CD4-positive, alpha-beta T cell (primary cell): ENCODE measurements around the gene MPIG6B. TPM values are rescaled to one million over a fixed set of nuclear protein-coding genes. Genes with fewer than 3 reads are reported as not detected.

ENCODE experiments used
- ATAC-seq: fragments of 200-7000 bp; cut with Tn5 transposase; one replicate; pipeline ENCODE4 v1.10.0; 2022; ENCODE audit warnings: mild to moderate bottlenecking; ENCODE audit not compliant: poor library complexity
- CTCF ChIA-PET: fragments of 350-600 bp; sonication (Branson Sonifier 250); formaldehyde crosslinking; loops from one replicate; lab custom pipeline; 2021; ENCODE audit warnings: antibody characterized with exemption, inconsistent platforms; lab: Charles Lee
- POLR2A ChIA-PET: fragments of 350-600 bp; sonication (Branson Sonifier 250); formaldehyde crosslinking; loops from one replicate; lab custom pipeline; 2021; ENCODE audit warnings: antibody characterized with exemption, inconsistent platforms; lab: Charles Lee
- DNase-seq, 14 experiments: peaks; one replicate each; pipeline ENCODE4 v3.0.0-alpha.2; 2013 to 2020; ENCODE audit warnings: mixed read lengths in 2 of 14
- H3K27ac ChIP-seq, 2 donors: one replicate each; pipeline versions ENCODE4 v1.5.1 to v1.7.0; 2013; ENCODE audit warnings: low read length in 2 of 2, low read depth in 1 of 2, mild to moderate bottlenecking in 1 of 2
- H3K27me3 ChIP-seq, 2 experiments: 1 replicate in 1 of 2; 2 replicates in 1 of 2; pipeline versions ENCODE4 v1.6.1 to v1.7.0; 2013; ENCODE audit warnings: low read length in 2 of 2, control low read depth in 1 of 2, mild to moderate bottlenecking in 1 of 2, moderate library complexity in 1 of 2; ENCODE audit not compliant: insufficient read depth in 2 of 2, control insufficient read depth in 1 of 2
- H3K36me3 ChIP-seq: one replicate; pipeline ENCODE4 v1.6.1; 2013; ENCODE audit warnings: low read length, control low read depth; ENCODE audit not compliant: insufficient read depth
- H3K4me1 ChIP-seq: one replicate; pipeline ENCODE4 v1.6.1; 2013; ENCODE audit warnings: low read length, control low read depth; ENCODE audit not compliant: insufficient read depth
- H3K4me3 ChIP-seq: one replicate; pipeline ENCODE4 v1.5.1; 2013; ENCODE audit warnings: mild to moderate bottlenecking, low read length, moderate library complexity
- H3K9me3 ChIP-seq, 2 experiments: 1 replicate in 1 of 2; 2 replicates in 1 of 2; pipeline versions ENCODE4 v1.6.1 to v1.7.0; 2013; ENCODE audit warnings: low read length in 2 of 2, mild to moderate bottlenecking in 2 of 2, control low read depth in 1 of 2, moderate library complexity in 1 of 2; ENCODE audit not compliant: control insufficient read depth in 1 of 2, insufficient read depth in 1 of 2
- H3K27ac Mint-ChIP-seq: one replicate; pipeline ENCODE4 v1.8.0; 2020; ENCODE audit warnings: mixed read lengths
- H3K27me3 Mint-ChIP-seq: one replicate; pipeline ENCODE4 v1.8.0; 2021; ENCODE audit warnings: mixed read lengths
- H3K36me3 Mint-ChIP-seq: one replicate; pipeline ENCODE4 v1.8.0; 2021; ENCODE audit warnings: low read depth, mixed read lengths
- H3K4me1 Mint-ChIP-seq: one replicate; pipeline ENCODE4 v1.8.0; 2021; ENCODE audit warnings: low read depth, mixed read lengths
- H3K4me3 Mint-ChIP-seq: one replicate; pipeline ENCODE4 v1.8.0; 2020; ENCODE audit warnings: mild to moderate bottlenecking, mixed read lengths
- H3K9me3 Mint-ChIP-seq: one replicate; pipeline ENCODE4 v1.8.0; 2020; ENCODE audit warnings: mixed read lengths
- intact Hi-C, 2 experiments: fragments of 100-400 bp; cut with DNase I in 1 of 2; cut with micrococcal nuclease in 1 of 2; formaldehyde crosslinking; loops; one replicate each; pipeline versions ENCODE4 v1.15.1 to v1.9.0; 2023 to 2025; cut with DNase I, micrococcal nuclease
- total RNA-seq, 174 experiments: library from RNA in 2 of 174; stranded (reverse) in 2 of 174; gene quantifications; one replicate each; pipeline ENCODE4 v1.2.3 and lab custom pipeline; 2021 to 2026
- TF ChIP-seq, protein P1 (sequence below): fragments of 200-600 bp; IDR thresholded peaks from one replicate; pipeline ENCODE4 v1.8.0; 2022; ENCODE audit warnings: antibody characterized with exemption, mild to moderate bottlenecking

MPIG6B gene
- total RNA-seq, 2 experiments from 2014 or later = 0.11 to 0.17 TPM

DNA sequence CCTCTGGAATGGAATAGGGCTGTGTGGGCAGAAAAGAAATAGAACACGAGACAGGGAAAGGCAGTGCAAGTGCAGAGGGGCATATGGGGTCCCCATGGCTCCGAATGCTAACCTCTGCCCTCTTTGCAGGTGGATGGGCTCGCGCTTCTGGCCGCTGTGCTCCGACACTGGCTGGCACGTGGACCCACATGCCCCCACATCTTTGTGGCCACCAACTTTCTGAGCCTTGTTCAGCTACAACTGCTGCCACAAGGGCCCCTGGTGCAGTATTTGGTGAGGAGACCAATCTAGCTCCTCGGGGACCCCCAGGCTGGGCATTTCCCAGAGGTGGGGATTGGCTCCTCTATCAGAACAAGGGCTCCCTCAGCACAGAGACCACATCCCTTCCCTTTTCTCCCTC lies 38.2 kb downstream of the MPIG6B start:
- DNase-seq = no peak
- Histone ChIP-seq H3K27ac (no peak overlapping the region), H3K4me1 (no peaks in the 10 kb centered on the region), H3K36me3 (peaks cover 2% of the 10 kb centered on the region), H3K9me3 (no peaks in the 10 kb centered on the region), H3K27me3 (no peaks in the 10 kb centered on the region), H3K4me3 (no peak overlapping the region)
- H3K9me3 Mint-ChIP-seq = no peaks in the 10 kb centered on the region
- no peaks in the 10 kb centered on the region for H3K27me3 Mint-ChIP-seq
- no peaks in the 10 kb centered on the region for H3K4me1 Mint-ChIP-seq
- H3K4me3 Mint-ChIP-seq = no peak overlapping the region
- peaks cover 4% of the 10 kb centered on the region for H3K36me3 Mint-ChIP-seq
- intact Hi-C loops = no loop called here
- no peak for ATAC-seq
- POLR2A ChIA-PET = no interaction called here
- CTCF ChIA-PET = no interaction called here
- H3K27ac Mint-ChIP-seq = no peak overlapping the region
- TF ChIP-seq, protein P1, sequence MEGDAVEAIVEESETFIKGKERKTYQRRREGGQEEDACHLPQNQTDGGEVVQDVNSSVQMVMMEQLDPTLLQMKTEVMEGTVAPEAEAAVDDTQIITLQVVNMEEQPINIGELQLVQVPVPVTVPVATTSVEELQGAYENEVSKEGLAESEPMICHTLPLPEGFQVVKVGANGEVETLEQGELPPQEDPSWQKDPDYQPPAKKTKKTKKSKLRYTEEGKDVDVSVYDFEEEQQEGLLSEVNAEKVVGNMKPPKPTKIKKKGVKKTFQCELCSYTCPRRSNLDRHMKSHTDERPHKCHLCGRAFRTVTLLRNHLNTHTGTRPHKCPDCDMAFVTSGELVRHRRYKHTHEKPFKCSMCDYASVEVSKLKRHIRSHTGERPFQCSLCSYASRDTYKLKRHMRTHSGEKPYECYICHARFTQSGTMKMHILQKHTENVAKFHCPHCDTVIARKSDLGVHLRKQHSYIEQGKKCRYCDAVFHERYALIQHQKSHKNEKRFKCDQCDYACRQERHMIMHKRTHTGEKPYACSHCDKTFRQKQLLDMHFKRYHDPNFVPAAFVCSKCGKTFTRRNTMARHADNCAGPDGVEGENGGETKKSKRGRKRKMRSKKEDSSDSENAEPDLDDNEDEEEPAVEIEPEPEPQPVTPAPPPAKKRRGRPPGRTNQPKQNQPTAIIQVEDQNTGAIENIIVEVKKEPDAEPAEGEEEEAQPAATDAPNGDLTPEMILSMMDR = no peak

DNA sequence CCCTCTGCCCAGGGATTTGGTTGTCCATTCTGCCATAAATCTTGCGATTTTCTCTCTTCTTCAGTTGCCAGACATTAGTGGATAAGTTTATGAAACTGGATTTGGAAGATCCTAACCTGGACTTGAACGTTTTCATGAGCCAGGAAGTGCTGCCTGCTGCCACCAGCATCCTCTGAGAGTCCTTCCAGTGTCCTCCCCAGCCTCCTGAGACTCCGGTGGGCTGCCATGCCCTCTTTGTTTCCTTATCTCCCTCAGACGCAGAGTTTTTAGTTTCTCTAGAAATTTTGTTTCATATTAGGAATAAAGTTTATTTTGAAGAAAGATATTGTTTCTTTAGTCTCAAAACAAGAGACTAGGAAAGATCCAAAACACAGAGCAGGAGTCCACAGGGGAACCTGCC lies 39.2 kb downstream of the MPIG6B start, which contains the start of gene SAPCD1:
Gene SAPCD1 (plus strand): TSS at position 301 of the 400 bp plus-strand sequence. CDS start 399 bp downstream, outside the sequence.
- Histone ChIP-seq H3K4me3 (no peak within 1 kb of the TSS), H3K4me1 (no peaks in the 10 kb centered on the region), H3K27ac (no peak within 1 kb of the TSS), H3K9me3 (no peaks in the 10 kb centered on the region), H3K27me3 (no peaks in the 10 kb centered on the region), H3K36me3 (peaks cover 2% of the 10 kb centered on the region)
- POLR2A ChIA-PET = no interaction called here
- CTCF ChIA-PET = no interaction called here
- no peaks in the 10 kb centered on the region for H3K9me3 Mint-ChIP-seq
- H3K27ac Mint-ChIP-seq = no peak within 1 kb of the TSS
- TF ChIP-seq, protein P1 = no peak
- H3K36me3 Mint-ChIP-seq = peaks cover 4% of the 10 kb centered on the region
- ATAC-seq (no peak), DNase-seq (no peak)
- intact Hi-C loops = no loop called here
- H3K27me3 Mint-ChIP-seq = no peaks in the 10 kb centered on the region
- H3K4me1 Mint-ChIP-seq = no peaks in the 10 kb centered on the region
- no peak within 1 kb of the TSS for H3K4me3 Mint-ChIP-seq

DNA sequence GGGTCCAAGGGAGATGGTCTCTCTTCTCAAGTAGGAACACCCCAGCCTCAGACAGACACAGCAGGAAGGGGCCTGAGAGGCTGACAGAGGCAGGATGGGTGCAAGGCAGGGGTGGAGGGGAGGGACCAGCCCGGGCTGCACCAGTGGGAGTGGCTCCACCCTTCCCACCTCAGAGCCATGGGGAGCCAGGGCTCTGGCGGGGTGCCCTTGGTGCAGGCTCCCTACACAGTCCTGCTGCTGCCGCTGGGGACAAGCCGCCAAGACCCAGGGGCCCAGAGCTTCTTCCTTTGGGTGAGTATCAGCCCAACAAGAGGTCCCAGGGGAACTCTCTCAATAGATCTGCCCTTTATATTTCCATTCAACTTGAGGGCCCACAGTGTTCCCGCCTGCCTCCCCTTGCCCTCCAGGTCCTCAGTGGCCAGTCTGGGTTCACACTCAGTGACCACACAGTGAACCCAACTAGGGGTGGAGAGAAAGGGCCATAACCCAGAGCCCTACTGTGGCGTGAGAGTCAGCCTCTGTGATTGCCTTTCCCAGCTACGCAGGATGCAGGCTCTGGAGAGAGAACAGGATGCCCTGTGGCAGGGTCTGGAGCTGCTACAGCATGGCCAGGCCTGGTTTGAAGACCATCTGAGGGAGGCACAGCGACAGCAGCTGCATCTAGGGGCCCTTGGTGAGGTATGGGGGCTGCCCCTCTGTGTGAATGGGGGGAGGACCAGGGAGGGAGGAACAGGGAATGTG lies 39.9 kb downstream of the MPIG6B start:
- H3K27ac ChIP-seq = no peak overlapping the region
- H3K36me3 Mint-ChIP-seq = peaks cover 4% of the 10 kb centered on the region
- H3K27ac Mint-ChIP-seq = no peak overlapping the region
- CTCF ChIA-PET = no interaction called here
- H3K36me3 ChIP-seq = peaks cover 2% of the 10 kb centered on the region
- H3K4me3 Mint-ChIP-seq = no peak overlapping the region
- POLR2A ChIA-PET = no interaction called here
- ATAC-seq = no peak
- TF ChIP-seq, protein P1 = no peak
- H3K4me3 ChIP-seq = no peak overlapping the region
- DNase-seq = no peak
- intact Hi-C loops = no loop called here
- H3K27me3 ChIP-seq = no peaks in the 10 kb centered on the region
- H3K4me1 ChIP-seq = no peaks in the 10 kb centered on the region
- no peaks in the 10 kb centered on the region for H3K9me3 ChIP-seq
- H3K9me3 Mint-ChIP-seq = no peaks in the 10 kb centered on the region
- H3K4me1 Mint-ChIP-seq = no peaks in the 10 kb centered on the region
- no peaks in the 10 kb centered on the region for H3K27me3 Mint-ChIP-seq
